ENCODE measurements around the gene PIP.
"Not testable (repeated sequence)": the region's sequence is repeated elsewhere in the genome, so short reads cannot be mapped to it uniquely, and the experiment has no call there.

PIP gene

GRCh38 chr7:143120691-143121405, 11.0 kb upstream of the PIP start:
- DNase-seq (ENCODE audit: low read depth, low spot score) = no peak
- no peak overlapping the region for H3K27ac ChIP-seq
- TF ChIP-seq EZH2 (IDR thresholded peaks at IDR 0.05) (no peak), FOXP2 (optimal IDR thresholded peaks at IDR 0.05; ENCODE audit: control extremely low read depth, extremely low read length, insufficient read depth) (no peak), POLR2AphosphoS5 (IDR thresholded peaks at IDR 0.05; ENCODE audit: borderline replicate concordance, low read depth, low read length) (no peak)
- H3K9ac ChIP-seq (ENCODE audit: insufficient read length) = no peak overlapping the region
- no peaks in the 10 kb centered on the region for H3K36me3 ChIP-seq (ENCODE audit: insufficient read depth, low read length)
- no peaks in the 10 kb centered on the region for H3K9me3 ChIP-seq (ENCODE audit: low read depth, low read length)
- H3K4me3 ChIP-seq = no peak overlapping the region

DNA sequence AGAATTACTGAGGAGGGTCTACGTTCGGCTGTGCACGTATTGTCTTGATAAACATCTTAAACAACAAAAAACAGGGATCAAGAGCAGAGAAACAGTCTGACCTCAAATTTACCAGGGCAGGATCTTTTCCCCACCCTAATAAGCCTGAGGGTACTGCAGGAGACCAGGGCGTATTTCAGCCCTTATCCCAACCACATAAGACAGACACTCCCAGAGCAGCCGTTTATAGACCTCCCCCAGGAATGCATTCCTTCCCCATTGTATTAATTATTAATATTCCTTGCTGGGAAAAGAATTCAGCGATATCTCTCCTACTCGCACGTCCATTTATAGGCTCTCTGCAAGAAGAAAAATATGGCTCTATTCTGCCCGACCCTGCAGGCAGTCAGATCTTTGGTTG, 8.6 kb upstream of the PIP start:
- H3K9me3 ChIP-seq (ENCODE audit: low read depth, low read length); DNase-seq (ENCODE audit: low read depth, low spot score); H3K4me3 ChIP-seq; H3K27ac ChIP-seq; H3K36me3 ChIP-seq (ENCODE audit: insufficient read depth, low read length); H3K9ac ChIP-seq (ENCODE audit: insufficient read length): not testable (repeated sequence)

GRCh38 chr7:143126146-143126545, 5.7 kb upstream of the PIP start:
- no peak for DNase-seq (ENCODE audit: low read depth, low spot score)
- Histone ChIP-seq H3K27ac (no peak overlapping the region), H3K36me3 (ENCODE audit: insufficient read depth, low read length) (no peaks in the 10 kb centered on the region), H3K9ac (ENCODE audit: insufficient read length) (no peak overlapping the region), H3K9me3 (ENCODE audit: low read depth, low read length) (no peaks in the 10 kb centered on the region), H3K4me3 (no peak overlapping the region)
- no peak for TF ChIP-seq FOXP2 (optimal IDR thresholded peaks at IDR 0.05; ENCODE audit: control extremely low read depth, extremely low read length, insufficient read depth)
- TF ChIP-seq POLR2AphosphoS5 (IDR thresholded peaks at IDR 0.05; ENCODE audit: borderline replicate concordance, low read depth, low read length) = no peak
- no peak for TF ChIP-seq EZH2 (IDR thresholded peaks at IDR 0.05)

- Histone ChIP-seq H3K27ac (no peak overlapping the region), H3K9ac (ENCODE audit: insufficient read length) (no peak overlapping the region), H3K4me3 (no peak overlapping the region), H3K9me3 (ENCODE audit: low read depth, low read length) (no peaks in the 10 kb centered on the region), H3K36me3 (ENCODE audit: insufficient read depth, low read length) (no peaks in the 10 kb centered on the region)
- no peak for TF ChIP-seq POLR2AphosphoS5 (IDR thresholded peaks at IDR 0.05; ENCODE audit: borderline replicate concordance, low read depth, low read length)
- TF ChIP-seq EZH2 (IDR thresholded peaks at IDR 0.05) = no peak
- TF ChIP-seq FOXP2 (optimal IDR thresholded peaks at IDR 0.05; ENCODE audit: control extremely low read depth, extremely low read length, insufficient read depth) = no peak
- no peak for DNase-seq (ENCODE audit: low read depth, low spot score)
These were observed 2.8 kb upstream of the PIP start for GRCh38 chr7:143129051-143129450.

GRCh38 chr7:143129477-143129876, 2.4 kb upstream of the PIP start:
- H3K27ac ChIP-seq = no peak overlapping the region

GRCh38 chr7:143130541-143130940, 1.3 kb upstream of the PIP start:
- H3K27ac ChIP-seq = no peak overlapping the region
- TF ChIP-seq EZH2 (IDR thresholded peaks at IDR 0.05) (no peak), POLR2AphosphoS5 (IDR thresholded peaks at IDR 0.05; ENCODE audit: borderline replicate concordance, low read depth, low read length) (no peak), FOXP2 (optimal IDR thresholded peaks at IDR 0.05; ENCODE audit: control extremely low read depth, extremely low read length, insufficient read depth) (no peak)
- H3K9me3 ChIP-seq (ENCODE audit: low read depth, low read length) = no peaks in the 10 kb centered on the region
- no peaks in the 10 kb centered on the region for H3K36me3 ChIP-seq (ENCODE audit: insufficient read depth, low read length)
- no peak overlapping the region for H3K9ac ChIP-seq (ENCODE audit: insufficient read length)
- no peak overlapping the region for H3K4me3 ChIP-seq
- DNase-seq (ENCODE audit: low read depth, low spot score) = no peak

More at GRCh38 chr7:143129477-143129876, 2.4 kb upstream of the PIP start:
- no peaks in the 10 kb centered on the region for H3K9me3 ChIP-seq (ENCODE audit: low read depth, low read length)
- no peak overlapping the region for H3K9ac ChIP-seq (ENCODE audit: insufficient read length)
- TF ChIP-seq POLR2AphosphoS5 (IDR thresholded peaks at IDR 0.05; ENCODE audit: borderline replicate concordance, low read depth, low read length) = no peak
- TF ChIP-seq FOXP2 (optimal IDR thresholded peaks at IDR 0.05; ENCODE audit: control extremely low read depth, extremely low read length, insufficient read depth) = no peak
- no peak for TF ChIP-seq EZH2 (IDR thresholded peaks at IDR 0.05)
- H3K36me3 ChIP-seq (ENCODE audit: insufficient read depth, low read length) = no peaks in the 10 kb centered on the region
- no peak overlapping the region for H3K4me3 ChIP-seq
- DNase-seq (ENCODE audit: low read depth, low spot score) = no peak

DNA sequence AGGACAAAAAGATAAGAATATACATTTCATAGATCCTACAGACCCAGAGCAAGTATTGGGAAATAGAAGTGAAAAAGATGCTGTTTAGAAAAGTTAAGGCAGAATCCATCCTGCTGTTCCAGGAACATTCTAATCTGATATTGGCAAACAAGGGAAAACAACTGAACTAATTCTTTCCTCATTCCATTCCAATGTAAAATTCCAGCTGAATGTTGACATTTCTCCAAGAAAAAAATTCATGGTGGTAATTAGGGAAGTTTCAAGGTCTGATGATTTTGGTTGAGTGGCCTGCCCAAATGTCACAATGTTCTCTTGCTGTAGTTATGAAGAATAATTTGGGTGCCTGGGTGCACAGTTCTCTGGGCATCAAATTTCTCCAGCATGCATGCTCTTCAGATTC, 15.2 kb downstream of the PIP start:
- Histone ChIP-seq H3K9ac (ENCODE audit: insufficient read length) (no peak overlapping the region), H3K4me3 (no peak overlapping the region), H3K36me3 (ENCODE audit: insufficient read depth, low read length) (no peaks in the 10 kb centered on the region), H3K27ac (no peak overlapping the region), H3K9me3 (ENCODE audit: low read depth, low read length) (no peaks in the 10 kb centered on the region)
- DNase-seq (ENCODE audit: low read depth, low spot score) = no peak
- TF ChIP-seq POLR2AphosphoS5 (IDR thresholded peaks at IDR 0.05; ENCODE audit: borderline replicate concordance, low read depth, low read length) (no peak), EZH2 (IDR thresholded peaks at IDR 0.05) (no peak), FOXP2 (optimal IDR thresholded peaks at IDR 0.05; ENCODE audit: control extremely low read depth, extremely low read length, insufficient read depth) (no peak)

- H3K9ac ChIP-seq (ENCODE audit: insufficient read length) = no peak overlapping the region
- H3K27ac ChIP-seq = no peak overlapping the region
- TF ChIP-seq POLR2AphosphoS5 (IDR thresholded peaks at IDR 0.05; ENCODE audit: borderline replicate concordance, low read depth, low read length) (no peak), EZH2 (IDR thresholded peaks at IDR 0.05) (no peak), FOXP2 (optimal IDR thresholded peaks at IDR 0.05; ENCODE audit: control extremely low read depth, extremely low read length, insufficient read depth) (no peak)
- H3K4me3 ChIP-seq = no peak overlapping the region
- H3K36me3 ChIP-seq (ENCODE audit: insufficient read depth, low read length) = no peaks in the 10 kb centered on the region
- H3K9me3 ChIP-seq (ENCODE audit: low read depth, low read length) = no peaks in the 10 kb centered on the region
- DNase-seq (ENCODE audit: low read depth, low spot score) = no peak
These were observed 16.2 kb downstream of the PIP start for GRCh38 chr7:143148050-143148449.

DNA sequence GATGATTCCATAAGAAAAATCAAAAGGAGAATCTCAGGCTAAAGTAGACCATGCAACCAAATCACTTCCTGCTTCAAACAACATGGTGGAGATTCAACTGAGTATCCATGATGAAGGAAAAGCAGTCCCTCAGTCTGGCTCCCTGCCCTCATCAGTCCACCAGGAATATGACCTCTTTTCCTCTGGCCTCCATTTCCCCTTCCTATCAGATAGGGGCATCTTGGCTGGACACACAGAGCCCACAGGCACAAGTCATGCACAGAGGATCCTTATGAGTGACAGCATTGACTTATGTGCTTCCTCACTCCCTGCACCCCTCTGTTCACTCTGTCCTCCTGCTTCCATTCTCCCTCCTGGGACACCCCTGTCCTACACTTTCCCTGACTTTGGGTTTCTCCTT, 16.8 kb downstream of the PIP start:
- Histone ChIP-seq H3K4me3 (no peak overlapping the region), H3K36me3 (ENCODE audit: insufficient read depth, low read length) (no peaks in the 10 kb centered on the region), H3K27ac (no peak overlapping the region), H3K9me3 (ENCODE audit: low read depth, low read length) (no peaks in the 10 kb centered on the region), H3K9ac (ENCODE audit: insufficient read length) (no peak overlapping the region)
- no peak for DNase-seq (ENCODE audit: low read depth, low spot score)
- TF ChIP-seq FOXP2 (optimal IDR thresholded peaks at IDR 0.05; ENCODE audit: control extremely low read depth, extremely low read length, insufficient read depth) (no peak), EZH2 (IDR thresholded peaks at IDR 0.05) (no peak), POLR2AphosphoS5 (IDR thresholded peaks at IDR 0.05; ENCODE audit: borderline replicate concordance, low read depth, low read length) (no peak)

GRCh38 chr7:143150696-143151095, 18.8 kb downstream of the PIP start:
- H3K27ac ChIP-seq; H3K9ac ChIP-seq (ENCODE audit: insufficient read length); H3K9me3 ChIP-seq (ENCODE audit: low read depth, low read length); DNase-seq (ENCODE audit: low read depth, low spot score); H3K4me3 ChIP-seq; H3K36me3 ChIP-seq (ENCODE audit: insufficient read depth, low read length): not testable (repeated sequence)

GRCh38 chr7:143158617-143159016, 26.7 kb downstream of the PIP start:
- not testable (repeated sequence) for H3K9ac ChIP-seq (ENCODE audit: insufficient read length); H3K4me3 ChIP-seq; DNase-seq (ENCODE audit: low read depth, low spot score); H3K27ac ChIP-seq; H3K9me3 ChIP-seq (ENCODE audit: low read depth, low read length); H3K36me3 ChIP-seq (ENCODE audit: insufficient read depth, low read length)

Measured in SK-N-MC (cell line).